Coronary artery (tissue), 2 donors: ENCODE measurements around the gene ST6GALNAC3.

ENCODE experiments used
- DNase-seq: peaks from one replicate; pipeline ENCODE4 v3.0.0-alpha.2; 2017; ENCODE audit warnings: low spot score
- H3K27ac ChIP-seq, 2 donors: fragments of 200-600 bp; sonication (generic); one replicate each; pipeline ENCODE4 v1.5.1; 2016 to 2019
- H3K4me3 ChIP-seq: fragments of 200-600 bp; sonication (generic); 2 replicates; pipeline ENCODE4 v1.5.1; 2016; ENCODE audit warnings: mild to moderate bottlenecking, moderate library complexity
- TF ChIP-seq, protein P1 (sequence below): fragments of 200-600 bp; sonication (generic); IDR thresholded peaks from one replicate; pipeline ENCODE4 v1.5.1; 2019; ENCODE audit warnings: antibody characterized with exemption

ST6GALNAC3 gene

DNA sequence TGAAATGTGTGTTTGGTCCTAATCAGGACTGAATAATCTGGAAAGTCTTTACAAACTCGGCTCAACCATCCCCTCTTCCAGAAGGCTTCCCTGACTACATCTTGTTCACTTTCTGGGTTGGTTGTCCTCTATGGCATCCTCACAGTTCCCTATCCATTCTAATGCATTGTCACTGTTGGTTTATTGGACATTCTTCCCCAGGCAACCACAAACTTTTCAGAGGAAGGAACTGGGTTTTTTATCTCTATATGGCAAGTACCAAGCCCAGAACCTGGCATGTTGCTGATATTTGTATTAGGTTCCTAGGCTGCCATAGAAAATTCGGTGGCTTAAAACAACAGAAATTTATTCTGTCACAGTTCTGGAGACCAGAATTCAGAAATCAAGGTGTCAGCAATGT, 429.2 kb downstream of the ST6GALNAC3 start:
- no peak for DNase-seq
- H3K4me3 ChIP-seq = no peak overlapping the region
- TF ChIP-seq, protein P1, sequence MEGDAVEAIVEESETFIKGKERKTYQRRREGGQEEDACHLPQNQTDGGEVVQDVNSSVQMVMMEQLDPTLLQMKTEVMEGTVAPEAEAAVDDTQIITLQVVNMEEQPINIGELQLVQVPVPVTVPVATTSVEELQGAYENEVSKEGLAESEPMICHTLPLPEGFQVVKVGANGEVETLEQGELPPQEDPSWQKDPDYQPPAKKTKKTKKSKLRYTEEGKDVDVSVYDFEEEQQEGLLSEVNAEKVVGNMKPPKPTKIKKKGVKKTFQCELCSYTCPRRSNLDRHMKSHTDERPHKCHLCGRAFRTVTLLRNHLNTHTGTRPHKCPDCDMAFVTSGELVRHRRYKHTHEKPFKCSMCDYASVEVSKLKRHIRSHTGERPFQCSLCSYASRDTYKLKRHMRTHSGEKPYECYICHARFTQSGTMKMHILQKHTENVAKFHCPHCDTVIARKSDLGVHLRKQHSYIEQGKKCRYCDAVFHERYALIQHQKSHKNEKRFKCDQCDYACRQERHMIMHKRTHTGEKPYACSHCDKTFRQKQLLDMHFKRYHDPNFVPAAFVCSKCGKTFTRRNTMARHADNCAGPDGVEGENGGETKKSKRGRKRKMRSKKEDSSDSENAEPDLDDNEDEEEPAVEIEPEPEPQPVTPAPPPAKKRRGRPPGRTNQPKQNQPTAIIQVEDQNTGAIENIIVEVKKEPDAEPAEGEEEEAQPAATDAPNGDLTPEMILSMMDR = no peak
- no peak overlapping the region for H3K27ac ChIP-seq

- DNase-seq = no peak
- no peak overlapping the region for H3K27ac ChIP-seq
These were observed 432.8 kb downstream of the ST6GALNAC3 start for GRCh38 chr1:76507376-76507775.

DNA sequence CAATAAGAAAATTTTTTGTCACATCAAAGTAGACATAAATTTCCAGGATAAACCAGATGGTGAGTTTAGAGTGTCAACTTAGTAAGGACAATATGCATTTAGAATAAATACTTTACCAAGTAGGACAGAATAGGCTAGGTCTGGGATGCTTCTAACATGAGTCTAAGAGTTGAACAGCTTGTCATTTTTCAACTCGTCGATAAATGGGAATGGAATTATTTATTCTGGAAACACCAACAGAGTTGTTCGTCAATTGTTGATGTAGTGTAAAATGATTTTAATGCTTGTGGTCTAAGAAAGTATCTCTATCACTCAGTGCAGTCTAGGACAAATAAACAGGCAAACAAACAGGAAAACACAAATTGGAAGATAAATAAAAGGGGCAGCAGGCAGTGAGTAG, 434.3 kb downstream of the ST6GALNAC3 start:
- Histone ChIP-seq H3K27ac (no peak overlapping the region), H3K4me3 (no peak overlapping the region)
- no peak for DNase-seq
- TF ChIP-seq, protein P1 = no peak

More at GRCh38 chr1:76507376-76507775, 432.8 kb downstream of the ST6GALNAC3 start:
- TF ChIP-seq, protein P1 = no peak
- H3K4me3 ChIP-seq = no peak overlapping the region

GRCh38 chr1:76510672-76511557, 436.4 kb downstream of the ST6GALNAC3 start:
- TF ChIP-seq, protein P1 = no peak

DNA sequence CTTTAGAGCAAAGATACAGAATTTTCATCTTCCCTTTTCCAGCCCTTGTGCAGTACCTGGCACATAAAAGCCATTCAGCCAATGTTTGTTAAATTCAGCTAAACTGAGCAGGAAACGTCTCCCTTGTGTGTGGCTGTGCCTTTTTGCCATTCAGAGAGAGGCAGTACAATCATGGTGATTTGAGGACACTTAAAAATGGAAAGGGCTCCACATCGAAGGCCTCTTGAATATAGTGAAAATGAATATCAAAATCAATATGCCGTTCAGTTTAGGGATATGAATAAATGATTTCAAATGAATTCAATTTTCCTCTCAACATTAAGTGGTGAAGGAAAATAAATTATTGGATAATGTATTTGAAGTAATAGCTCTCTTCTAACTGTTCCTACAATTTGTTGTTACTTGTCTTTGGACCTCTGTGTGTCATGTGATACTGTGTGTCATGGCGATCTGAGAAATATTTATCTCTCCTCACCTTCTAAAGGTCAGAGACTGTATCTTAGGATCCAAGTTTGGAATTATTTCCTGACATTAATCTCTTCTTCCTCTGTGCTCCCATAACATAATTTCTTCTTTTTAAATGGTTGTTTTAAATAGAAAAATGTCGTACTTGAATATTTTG, 437.1 kb downstream of the ST6GALNAC3 start:
- H3K27ac ChIP-seq = no peak overlapping the region
- no peak overlapping the region for H3K4me3 ChIP-seq
- TF ChIP-seq, protein P1 = no peak
- no peak for DNase-seq

More at GRCh38 chr1:76510672-76511557, 436.4 kb downstream of the ST6GALNAC3 start:
- DNase-seq = no peak
- no peak overlapping the region for H3K27ac ChIP-seq
- H3K4me3 ChIP-seq = no peak overlapping the region

DNA sequence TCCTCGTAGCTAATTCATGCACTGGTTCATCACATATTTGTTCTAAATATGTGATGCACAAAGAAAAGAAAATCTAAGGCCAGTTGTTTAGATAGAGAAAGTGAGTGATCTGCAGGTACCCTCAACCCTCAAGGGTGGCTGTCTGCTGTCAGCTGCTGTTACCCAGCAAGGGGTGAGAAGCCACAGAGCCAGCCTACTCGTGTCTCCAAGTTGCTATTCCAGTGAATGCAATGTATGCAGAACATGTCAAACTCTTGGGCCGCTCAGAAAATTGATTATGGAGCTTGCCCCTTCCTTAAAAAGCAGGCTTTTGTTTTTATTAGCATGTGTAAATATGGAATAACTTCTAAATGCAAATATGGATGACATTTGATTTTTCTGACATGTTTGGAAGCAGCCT, 456.4 kb downstream of the ST6GALNAC3 start:
- Histone ChIP-seq H3K4me3 (no peak overlapping the region), H3K27ac (no peak overlapping the region)
- DNase-seq = no peak
- TF ChIP-seq, protein P1 = no peak

GRCh38 chr1:76541618-76542017, 467.1 kb downstream of the ST6GALNAC3 start:
- no peak for DNase-seq
- TF ChIP-seq, protein P1 = no peak
- no peak overlapping the region for H3K27ac ChIP-seq
- no peak overlapping the region for H3K4me3 ChIP-seq
